Uterus (tissue), 4 donors: ENCODE data around the gene MLLT10. TPM values are rescaled to one million over a fixed set of nuclear protein-coding genes. Genes with fewer than 3 reads are reported as not detected.

Experiments
- DNase-seq, 2 donors: peaks; one replicate each; pipeline ENCODE4 v3.0.0-alpha.2; 2019 to 2020
- H3K27ac ChIP-seq, 2 donors: fragments of 200-600 bp; sonication (generic); 1 replicate in 1 of 2; 2 replicates in 1 of 2; pipeline ENCODE4 v1.5.1; 2016 to 2018
- H3K27me3 ChIP-seq, 2 donors: fragments of 200-600 bp; sonication (generic); one replicate each; pipeline ENCODE4 v1.5.1; 2018 to 2019; ENCODE audit warnings: control low read depth in 1 of 2
- H3K36me3 ChIP-seq, 2 donors: fragments of 200-600 bp; sonication (generic); one replicate each; pipeline ENCODE4 v1.5.1; 2019; ENCODE audit warnings: control low read depth in 1 of 2
- H3K4me1 ChIP-seq, 2 donors: fragments of 200-600 bp; sonication (generic); one replicate each; pipeline ENCODE4 v1.5.1; 2018 to 2019; ENCODE audit warnings: control low read depth in 1 of 2
- H3K4me3 ChIP-seq, 2 donors: fragments of 200-600 bp; sonication (generic); 1 replicate in 1 of 2; 2 replicates in 1 of 2; pipeline ENCODE4 v1.5.1; 2018 to 2019; ENCODE audit warnings: mild to moderate bottlenecking in 1 of 2
- H3K9me3 ChIP-seq, 2 donors: fragments of 200-600 bp; sonication (generic); one replicate each; pipeline ENCODE4 v1.5.1; 2019; ENCODE audit warnings: control low read depth in 1 of 2
- POLR2A ChIP-seq, 2 donors: fragments of 450-650 bp; IDR thresholded peaks; one replicate each; pipeline ENCODE4 v1.6.1; 2016; ENCODE audit warnings: antibody characterized with exemption in 2 of 2, mild to moderate bottlenecking in 1 of 2, moderate library complexity in 1 of 2
- intact Hi-C: fragments of 100-400 bp; cut with DNase I; formaldehyde crosslinking; loops from one replicate; pipeline ENCODE4 v1.15.1; 2023; ENCODE audit warnings: low total_unique reads
- total RNA-seq, 4 donors: library from RNA; depleted of rRNA in 3 of 4; stranded (reverse); fragments of >200 nt in 3 of 4; gene quantifications; one replicate each; pipeline versions ENCODE4 v1.1.0 to v1.2.4, GENCODE V29; 2014 to 2023
- TF ChIP-seq, protein P1 (sequence below), 4 experiments: fragments of 200-600 bp in 2 of 4; fragments of 450-650 bp in 2 of 4; sonication (generic) in 2 of 4; IDR thresholded peaks; one replicate each; pipeline ENCODE4 v1.5.1; 2016 to 2019; ENCODE audit warnings: antibody characterized with exemption in 4 of 4, mild to moderate bottlenecking in 2 of 4, moderate library complexity in 1 of 4
- donor health status: DM: yes; HTN: yes; CAD: no.

Gene MLLT10
- total RNA-seq, 4 donors from 2014 or later = 34.1 to 71.2 (median 59.8) TPM

DNA sequence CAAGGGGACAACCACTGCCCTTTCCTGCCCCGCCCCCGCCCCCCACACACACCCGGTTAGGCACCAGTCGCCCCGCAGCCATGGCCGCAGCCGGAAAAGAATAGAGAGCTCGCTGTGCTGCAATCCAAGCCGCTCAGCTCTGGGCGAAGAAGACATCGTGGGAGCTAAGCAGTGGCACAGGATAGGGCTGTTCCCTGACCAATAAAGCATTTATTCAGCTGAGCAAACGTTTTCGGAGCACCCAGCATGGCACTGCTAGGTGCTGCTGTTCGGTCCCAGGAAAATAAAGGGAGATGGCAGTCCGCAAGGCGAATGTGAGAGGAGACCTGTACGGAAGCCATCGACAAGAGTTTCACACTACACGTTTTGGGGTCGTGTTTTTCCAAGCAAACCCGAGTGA lies 26.9 kb upstream of the MLLT10 start:
- Histone ChIP-seq H3K27me3 (no peaks in the 10 kb centered on the region), H3K36me3 (no peaks in the 10 kb centered on the region), H3K27ac (no peak overlapping the region), H3K4me3 (no peak overlapping the region), H3K9me3 (no peaks in the 10 kb centered on the region), H3K4me1 (no peaks in the 10 kb centered on the region)
- TF ChIP-seq POLR2A (IDR thresholded peaks at IDR 0.05) = no peak
- TF ChIP-seq, protein P1, sequence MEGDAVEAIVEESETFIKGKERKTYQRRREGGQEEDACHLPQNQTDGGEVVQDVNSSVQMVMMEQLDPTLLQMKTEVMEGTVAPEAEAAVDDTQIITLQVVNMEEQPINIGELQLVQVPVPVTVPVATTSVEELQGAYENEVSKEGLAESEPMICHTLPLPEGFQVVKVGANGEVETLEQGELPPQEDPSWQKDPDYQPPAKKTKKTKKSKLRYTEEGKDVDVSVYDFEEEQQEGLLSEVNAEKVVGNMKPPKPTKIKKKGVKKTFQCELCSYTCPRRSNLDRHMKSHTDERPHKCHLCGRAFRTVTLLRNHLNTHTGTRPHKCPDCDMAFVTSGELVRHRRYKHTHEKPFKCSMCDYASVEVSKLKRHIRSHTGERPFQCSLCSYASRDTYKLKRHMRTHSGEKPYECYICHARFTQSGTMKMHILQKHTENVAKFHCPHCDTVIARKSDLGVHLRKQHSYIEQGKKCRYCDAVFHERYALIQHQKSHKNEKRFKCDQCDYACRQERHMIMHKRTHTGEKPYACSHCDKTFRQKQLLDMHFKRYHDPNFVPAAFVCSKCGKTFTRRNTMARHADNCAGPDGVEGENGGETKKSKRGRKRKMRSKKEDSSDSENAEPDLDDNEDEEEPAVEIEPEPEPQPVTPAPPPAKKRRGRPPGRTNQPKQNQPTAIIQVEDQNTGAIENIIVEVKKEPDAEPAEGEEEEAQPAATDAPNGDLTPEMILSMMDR (IDR thresholded peaks at IDR 0.05) = no peak
- DNase-seq = no peak
- intact Hi-C loops = no loop called here

DNA sequence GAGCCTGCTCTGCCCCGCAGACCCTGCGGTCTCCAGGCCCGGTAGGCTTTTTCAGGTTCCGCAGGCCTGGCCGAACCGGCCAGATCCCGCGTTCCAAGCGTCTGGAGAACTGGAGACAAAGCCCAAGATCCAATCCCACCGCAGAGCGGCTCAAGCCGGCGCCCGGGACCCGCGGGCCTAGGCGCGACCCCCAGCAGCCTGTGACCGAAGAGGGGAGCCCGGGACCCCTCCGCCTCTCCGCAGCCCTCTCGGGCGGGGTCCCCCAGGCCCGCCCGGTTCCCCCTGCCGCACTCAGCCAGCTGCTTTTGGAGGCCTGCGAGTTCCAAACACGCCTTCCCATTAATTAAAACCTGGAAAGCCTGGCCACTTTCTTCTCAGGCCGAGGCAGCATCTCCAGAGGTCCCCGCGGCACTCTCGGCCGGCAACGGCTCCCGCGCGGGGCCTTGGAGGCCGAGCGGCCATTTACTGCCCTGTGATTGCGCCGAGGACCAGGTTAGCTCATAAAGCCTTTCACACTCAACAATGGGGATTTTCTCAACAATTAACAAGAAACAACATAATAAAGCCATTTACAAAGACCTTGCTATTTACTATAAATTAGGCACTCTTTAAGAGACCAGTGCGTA lies 25.2 kb upstream of the MLLT10 start:
- Histone ChIP-seq H3K9me3 (no peaks in the 10 kb centered on the region), H3K4me1 (no peaks in the 10 kb centered on the region), H3K27ac (peak overlapping the region; percentile 81), H3K36me3 (no peaks in the 10 kb centered on the region), H3K27me3 (no peaks in the 10 kb centered on the region), H3K4me3 (no peak overlapping the region)
- intact Hi-C loops = no loop called here
- TF ChIP-seq, protein P1 (IDR thresholded peaks at IDR 0.05) = no peak
- TF ChIP-seq POLR2A (IDR thresholded peaks at IDR 0.05) = no peak
- no peak for DNase-seq

DNA sequence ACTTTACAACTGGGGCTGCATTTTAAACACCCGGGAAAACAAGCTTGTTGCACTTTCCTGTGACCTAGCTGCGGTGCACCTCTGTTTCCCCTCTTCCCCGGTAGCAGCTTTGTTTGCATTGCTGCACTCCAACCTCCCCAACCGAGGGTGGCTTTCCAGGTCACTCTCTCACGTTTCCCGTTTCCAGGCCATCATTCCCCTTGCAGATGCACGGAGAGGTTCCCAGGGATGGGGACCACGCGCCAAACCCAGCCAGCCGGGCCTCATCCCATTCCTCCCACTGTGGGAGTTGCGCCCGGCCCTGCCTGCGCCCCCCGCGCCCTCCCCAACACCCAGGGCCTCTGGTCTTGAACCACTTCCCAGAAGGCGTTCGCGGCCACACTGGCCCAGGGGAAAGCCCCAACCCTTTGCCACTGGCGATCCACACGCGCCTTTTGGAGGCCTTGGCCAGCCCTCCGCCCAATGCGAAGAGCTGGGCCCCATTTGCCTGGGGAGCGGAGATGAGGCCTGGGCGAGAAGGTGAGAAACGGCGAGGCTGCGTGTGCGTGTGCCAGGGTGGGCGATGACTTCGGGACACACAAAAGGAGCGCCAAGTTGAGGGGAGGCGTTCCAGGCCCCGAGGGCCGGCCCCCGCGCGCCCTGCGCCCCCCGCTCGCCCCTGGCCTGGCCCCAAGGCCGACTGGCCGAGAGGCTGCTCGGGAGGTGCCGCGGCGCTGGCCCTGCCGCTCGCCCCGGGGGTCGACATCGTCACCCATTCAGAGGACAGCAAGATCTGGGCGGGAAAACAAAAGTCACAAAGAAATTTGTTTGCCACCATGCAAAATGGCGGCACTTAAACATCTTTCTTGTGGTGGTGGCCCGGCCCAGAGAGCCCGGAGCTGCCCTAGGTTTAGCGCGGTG lies 24.4 kb upstream of the MLLT10 start:
- Histone ChIP-seq H3K27me3 (no peaks in the 10 kb centered on the region), H3K4me3 (peak overlapping the region; percentile 37 to 46), H3K36me3 (no peaks in the 10 kb centered on the region), H3K27ac (peak overlapping the region; percentile 81), H3K4me1 (no peaks in the 10 kb centered on the region), H3K9me3 (no peaks in the 10 kb centered on the region)
- intact Hi-C loops = no loop called here
- DNase-seq = no peak
- TF ChIP-seq, protein P1 (IDR thresholded peaks at IDR 0.05) = no peak
- no peak for TF ChIP-seq POLR2A (IDR thresholded peaks at IDR 0.05)

DNA sequence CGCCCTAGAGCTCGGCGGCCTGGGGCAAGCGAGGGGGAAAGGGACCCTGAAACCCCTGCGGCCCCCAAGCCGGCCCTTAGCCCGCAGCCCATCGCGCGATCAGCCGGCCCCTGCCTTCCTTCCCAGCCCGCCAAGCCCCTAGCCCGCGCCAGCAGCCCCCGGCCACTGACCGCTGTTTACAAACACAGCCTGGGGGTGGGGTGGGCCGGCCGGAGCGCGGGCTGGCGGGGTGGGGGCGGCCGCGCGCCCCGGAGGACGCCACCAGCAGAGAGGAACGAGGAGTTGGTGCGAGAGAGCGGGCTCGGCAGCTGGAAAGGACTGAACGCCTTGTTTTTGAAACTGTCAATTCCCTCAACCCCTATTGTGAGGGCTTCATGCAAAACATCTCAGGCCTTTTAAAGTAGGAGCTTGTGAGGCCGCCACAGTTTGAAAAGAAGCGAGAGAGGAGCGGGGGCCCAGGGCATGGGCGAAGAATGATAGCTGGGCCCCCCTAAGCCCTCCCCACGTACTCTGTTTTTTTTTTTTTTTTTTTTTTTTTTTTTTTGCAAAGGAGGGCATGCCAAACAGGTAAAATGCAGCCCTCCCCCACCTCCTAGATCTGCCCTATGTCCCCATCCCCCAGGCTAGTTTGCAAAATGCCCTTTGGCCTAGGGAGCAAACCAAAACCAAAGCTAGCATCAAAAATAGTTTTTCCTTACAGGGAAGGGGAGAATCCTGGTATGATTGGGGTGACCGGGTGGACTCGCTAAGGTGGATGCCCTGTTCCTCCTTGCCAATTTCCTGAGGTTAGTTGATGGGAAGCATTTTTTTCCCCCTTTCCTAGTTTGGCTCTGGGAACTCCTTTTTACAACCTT lies 23.6 kb upstream of the MLLT10 start:
- Histone ChIP-seq H3K4me1 (no peaks in the 10 kb centered on the region), H3K4me3 (peak overlapping the region; percentile 37 to 46), H3K9me3 (no peaks in the 10 kb centered on the region), H3K27ac (peak overlapping the region; percentile 81), H3K27me3 (no peaks in the 10 kb centered on the region), H3K36me3 (no peaks in the 10 kb centered on the region)
- TF ChIP-seq, protein P1 (IDR thresholded peaks at IDR 0.05) = no peak
- TF ChIP-seq POLR2A (IDR thresholded peaks at IDR 0.05) = no peak
- DNase-seq = no peak
- intact Hi-C loops = no loop called here
